K562 (cell line): ENCODE measurements around the gene CNGA4. TPM values are rescaled to one million over a fixed set of nuclear protein-coding genes. Genes with fewer than 3 reads are reported as not detected.

ENCODE experiments used
- ATAC-seq: fragments of 200-7000 bp; cut with Tn5 transposase; 3 replicates; pipeline ENCODE4 v1.9.1; 2020; ENCODE audit warnings: moderate library complexity
- BruUV-seq: library from RNA; stranded (reverse); fragments of 400-500 nt; replicated peaks from 2 replicates; lab custom pipeline; 2021; lab: Mats Ljungman, UMichigan
- CTCF ChIA-PET: fragments of 300-600 bp; formaldehyde crosslinking; extraction: SDS; loops from one replicate; lab custom pipeline; 2021; ENCODE audit warnings: low intra/inter-chr PET ratio; lab: Yijun Ruan, JAX
- POLR2A ChIA-PET: fragments of 300-600, 350-650 bp; sonication (Branson Sonifier 250); formaldehyde crosslinking; extraction: SDS; loops from one replicate; lab custom pipeline; 2021; ENCODE audit warnings: antibody characterized with exemption, inconsistent platforms; lab: Yijun Ruan, JAX
- DNase-seq, 4 experiments: peaks; one replicate each; pipeline versions ENCODE4 v3.0.0 to v3.0.0-alpha.2; 2011 to 2018; ENCODE audit warnings: low spot score in 3 of 4, mixed read lengths in 3 of 4; ENCODE audit errors: extremely low read depth in 1 of 4
- FAIRE-seq: peaks from 2 replicates; lab custom pipeline; 2011; peaks lifted over from hg19 to GRCh38; lab: Jason Lieb, UNC
- H2AFZ ChIP-seq: 2 replicates; pipeline ENCODE4 v1.6.0; 2011; ENCODE audit warnings: low read depth, low read length, control low read depth, inconsistent platforms
- H3K27ac ChIP-seq: fragments of 200-600 bp; 3 replicates; pipeline ENCODE4 v1.8.0; 2011; ENCODE audit warnings: low read depth, mild to moderate bottlenecking, control low read depth, inconsistent platforms, low read length, moderate library complexity, mixed read lengths; ENCODE audit errors: extremely low read depth
- H3K27me3 ChIP-seq, 2 experiments: fragments of 300-600 bp in 1 of 2; 2 replicates in 1 of 2; 3 replicates in 1 of 2; pipeline versions ENCODE4 v1.6.0 to v1.8.0; 2011; ENCODE audit warnings: inconsistent platforms in 2 of 2, low read length in 2 of 2, mild to moderate bottlenecking in 1 of 2, mixed read lengths in 1 of 2, moderate library complexity in 1 of 2; ENCODE audit not compliant: control insufficient read depth in 2 of 2, insufficient read depth in 2 of 2
- H3K36me3 ChIP-seq: fragments of 300-600 bp; 3 replicates; pipeline ENCODE4 v1.8.0; 2011; ENCODE audit warnings: mild to moderate bottlenecking, low read length, inconsistent platforms; ENCODE audit not compliant: control insufficient read depth, insufficient read depth
- H3K4me1 ChIP-seq, 2 experiments: fragments of 200-600 bp in 1 of 2; replicated peaks in 1 of 2; 2 replicates in 1 of 2; 3 replicates in 1 of 2; pipeline versions ENCODE4 v1.5.1 to v1.8.0; 2011; ENCODE audit warnings: inconsistent platforms in 2 of 2, low read length in 2 of 2, mild to moderate bottlenecking in 1 of 2, mixed read lengths in 1 of 2, moderate library complexity in 1 of 2; ENCODE audit not compliant: control insufficient read depth in 2 of 2, insufficient read depth in 2 of 2
- H3K4me2 ChIP-seq: 2 replicates; pipeline ENCODE4 v1.6.1; 2011; ENCODE audit warnings: low read length, control low read depth, inconsistent platforms, mixed read lengths; ENCODE audit not compliant: insufficient read depth
- H3K4me3 ChIP-seq: fragments of 200-600 bp; sonication (generic), shearing (Covaris generic); 2 replicates; pipeline ENCODE4 v1.5.1; 2016; ENCODE audit warnings: control low read depth, inconsistent platforms
- H3K79me2 ChIP-seq: fragments of 200-600 bp; 3 replicates; pipeline ENCODE4 v1.8.0; 2011; ENCODE audit warnings: low read length, inconsistent platforms; ENCODE audit not compliant: control insufficient read depth, insufficient read depth
- H3K9ac ChIP-seq, 2 experiments: 2 replicates each; pipeline versions ENCODE4 v1.6.0 to v1.6.1; 2011; ENCODE audit warnings: low read depth in 2 of 2, low read length in 2 of 2, control low read depth in 1 of 2, inconsistent platforms in 1 of 2, mild to moderate bottlenecking in 1 of 2, mixed read lengths in 1 of 2; ENCODE audit not compliant: insufficient read depth in 1 of 2
- H3K9me1 ChIP-seq: one replicate; pipeline ENCODE4 v1.6.0; 2011; ENCODE audit warnings: inconsistent platforms, mild to moderate bottlenecking, low read length, moderate library complexity; ENCODE audit not compliant: control insufficient read depth, insufficient read depth
- H3K9me3 ChIP-seq: replicated peaks from 2 replicates; pipeline ENCODE4 v1.5.1; 2011; ENCODE audit warnings: low read depth, low read length, inconsistent platforms; ENCODE audit not compliant: control insufficient read depth, insufficient read depth
- H4K20me1 ChIP-seq: replicated peaks from 2 replicates; pipeline ENCODE4 v1.6.1; 2011; ENCODE audit warnings: low read length, inconsistent platforms, mixed read lengths; ENCODE audit not compliant: control insufficient read depth, insufficient read depth
- CBFA2T3 ChIP-seq: fragments of 450-650 bp; IDR thresholded peaks from 2 replicates; pipeline ENCODE4 v1.6.1; 2017
- MEIS2 ChIP-seq: fragments of 450-650 bp; IDR thresholded peaks from 2 replicates; pipeline ENCODE4 v1.6.1; 2014; ENCODE audit warnings: mild to moderate bottlenecking; ENCODE audit not compliant: partially characterized antibody
- PBX2 ChIP-seq, 2 experiments: IDR thresholded peaks in 1 of 2; conservative IDR thresholded peaks in 1 of 2; 2 replicates each; pipeline ENCODE4 v1.6.1; 2016; ENCODE audit warnings: low read depth in 2 of 2, mild to moderate bottlenecking in 1 of 2, missing compliant biosample characterization in 1 of 2, missing genetic modification characterization in 1 of 2, moderate library complexity in 1 of 2
- in situ Hi-C: fragments of 300-500 bp; cut with MboI; formaldehyde crosslinking; loops from 4 replicates; pipeline ENCODE4 v1.15.0; 2018; ENCODE audit warnings: inconsistent platforms, mixed read lengths
- intact Hi-C: fragments of 100-400 bp; cut with micrococcal nuclease; formaldehyde crosslinking; loops from 2 replicates; pipeline ENCODE4 v1.14.2; 2022
- polyA plus RNA-seq, 8 experiments: library from polyadenylated mRNA; depleted of rRNA in 4 of 8; stranded (reverse) in 5 of 8; unstranded in 3 of 8; fragments of >200 nt; fragmentation: Nextera tagmentation in 2 of 8; fragmentation: Illumina TruSeq in 1 of 8; extraction: Ambion mirVana in 2 of 8; extraction: Trizol in 1 of 8; gene quantifications; 2 replicates each; pipeline versions ENCODE4 v1.2.1 to v1.2.3, GENCODE V29; 2011 to 2014; ENCODE audit warnings: inconsistent platforms in 1 of 8, missing spikeins in 1 of 8
- total RNA-seq, 7 experiments: library from RNA; depleted of rRNA in 6 of 7; stranded (reverse); fragments of >200 nt in 6 of 7; fragmentation: Illumina TruSeq in 2 of 7; extraction: Trizol in 2 of 7; gene quantifications; 2 replicates each; pipeline versions ENCODE4 v1.2.1 to v1.2.3, GENCODE V29; 2011 to 2021; ENCODE audit warnings: low replicate concordance in 1 of 7

The CNGA4 gene
- total and polyA plus RNA-seq, 9 of the 15 experiments (the other 6 are each of a cell fraction or from before 2014, with no cell fraction given): 0.04 to 0.09 (median 0.06) TPM; not detected in 6

GRCh38 chr11:6191742-6192141 lies 47.1 kb upstream of the CNGA4 start:
- H3K9me1 ChIP-seq: no peaks in the 10 kb centered on the region
- no peaks in the 10 kb centered on the region for H3K9me3 ChIP-seq
- no peak for TF ChIP-seq CBFA2T3
- TF ChIP-seq MEIS2: peak; percentile 52
- no peak for TF ChIP-seq PBX2 (CRISPR knock-in tag; IDR thresholded peaks at IDR 0.05; ENCODE audit: low read depth)
- TF ChIP-seq PBX2 (tag; conservative IDR thresholded peaks at IDR 0.05; ENCODE audit: low read depth): peak; percentile 55; the same call in 1 of the 2 replicates
- H4K20me1 ChIP-seq: no peaks in the 10 kb centered on the region
- intact Hi-C loops (no loop called here), in situ Hi-C loops (no loop called here)
- ATAC-seq: no peak
- BruUV-seq: no TSS peak
- no peak for FAIRE-seq
- H3K9ac ChIP-seq: no peak overlapping the region
- no peak for DNase-seq
- no peak overlapping the region for H2AFZ ChIP-seq
- no peaks in the 10 kb centered on the region for H3K79me2 ChIP-seq
- H3K4me2 ChIP-seq: no peak overlapping the region
- H3K4me3 ChIP-seq: no peak overlapping the region
- no peaks in the 10 kb centered on the region for H3K36me3 ChIP-seq
- ChIA-PET CTCF (no interaction called here), POLR2A (no interaction called here)
- no peak overlapping the region for H3K27ac ChIP-seq
- H3K27me3 ChIP-seq: no peaks in the 10 kb centered on the region; a peak in 1 of 5 replicates
- H3K4me1 ChIP-seq: no peaks in the 10 kb centered on the region
